ENCODE data around the gene RAP1GAP2.

- TF ChIP-seq, protein P1, sequence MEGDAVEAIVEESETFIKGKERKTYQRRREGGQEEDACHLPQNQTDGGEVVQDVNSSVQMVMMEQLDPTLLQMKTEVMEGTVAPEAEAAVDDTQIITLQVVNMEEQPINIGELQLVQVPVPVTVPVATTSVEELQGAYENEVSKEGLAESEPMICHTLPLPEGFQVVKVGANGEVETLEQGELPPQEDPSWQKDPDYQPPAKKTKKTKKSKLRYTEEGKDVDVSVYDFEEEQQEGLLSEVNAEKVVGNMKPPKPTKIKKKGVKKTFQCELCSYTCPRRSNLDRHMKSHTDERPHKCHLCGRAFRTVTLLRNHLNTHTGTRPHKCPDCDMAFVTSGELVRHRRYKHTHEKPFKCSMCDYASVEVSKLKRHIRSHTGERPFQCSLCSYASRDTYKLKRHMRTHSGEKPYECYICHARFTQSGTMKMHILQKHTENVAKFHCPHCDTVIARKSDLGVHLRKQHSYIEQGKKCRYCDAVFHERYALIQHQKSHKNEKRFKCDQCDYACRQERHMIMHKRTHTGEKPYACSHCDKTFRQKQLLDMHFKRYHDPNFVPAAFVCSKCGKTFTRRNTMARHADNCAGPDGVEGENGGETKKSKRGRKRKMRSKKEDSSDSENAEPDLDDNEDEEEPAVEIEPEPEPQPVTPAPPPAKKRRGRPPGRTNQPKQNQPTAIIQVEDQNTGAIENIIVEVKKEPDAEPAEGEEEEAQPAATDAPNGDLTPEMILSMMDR (IDR thresholded peaks at IDR 0.05), result no peak
- TF ChIP-seq POLR2A (IDR thresholded peaks at IDR 0.05), result no peak
These were observed 136.7 kb downstream of the RAP1GAP2 start for GRCh38 chr17:2932946-2933345.
